ENCODE measurements around the gene NR1H3.

GRCh38 chr11:47244448-47245350 lies 13.1 kb upstream of the NR1H3 start:
- TF ChIP-seq CTCF (IDR thresholded peaks at IDR 0.05) (no peak), POLR2AphosphoS5 (IDR thresholded peaks at IDR 0.05) (no peak), POLR2A (IDR thresholded peaks at IDR 0.05) (no peak)
